IPS DF 6.9 (cell line): Measurements from ENCODE around the gene PHYKPL.

ENCODE experiments used
- DNase-seq: peaks from one replicate; pipeline ENCODE4 v3.0.0-alpha.2; 2013; ENCODE audit warnings: low read depth, low spot score
- H3K27ac ChIP-seq: one replicate; pipeline ENCODE4 v1.5.1; 2013; ENCODE audit warnings: low read length, control low read depth
- H3K27me3 ChIP-seq: 2 replicates; pipeline ENCODE4 v1.6.1; 2013; ENCODE audit warnings: mild to moderate bottlenecking, low read length; ENCODE audit not compliant: control insufficient read depth, insufficient read depth
- H3K36me3 ChIP-seq: 2 replicates; pipeline ENCODE4 v1.6.1; 2013; ENCODE audit warnings: low read length; ENCODE audit not compliant: control insufficient read depth, insufficient read depth
- H3K4me1 ChIP-seq: 2 replicates; pipeline ENCODE4 v1.6.1; 2013; ENCODE audit warnings: low read length; ENCODE audit not compliant: control insufficient read depth, insufficient read depth
- H3K4me3 ChIP-seq: 2 replicates; pipeline ENCODE4 v1.5.1; 2013; ENCODE audit warnings: mild to moderate bottlenecking, low read length
- H3K9me3 ChIP-seq: 2 replicates; pipeline ENCODE4 v1.6.1; 2013; ENCODE audit warnings: low read length, inconsistent platforms; ENCODE audit not compliant: control insufficient read depth, insufficient read depth
- WGBS: extraction: QIAGEN DNeasy Blood & Tissue Kit; methylation state at CpG from one replicate; pipeline ENCODE4 v1.1.7; 2013; ENCODE audit warnings: mixed read lengths, missing lambda C conversion rate; ENCODE audit not compliant: insufficient read length, insufficient coverage; 5-methylcytosine and 5-hydroxymethylcytosine counted together

The PHYKPL gene

DNA sequence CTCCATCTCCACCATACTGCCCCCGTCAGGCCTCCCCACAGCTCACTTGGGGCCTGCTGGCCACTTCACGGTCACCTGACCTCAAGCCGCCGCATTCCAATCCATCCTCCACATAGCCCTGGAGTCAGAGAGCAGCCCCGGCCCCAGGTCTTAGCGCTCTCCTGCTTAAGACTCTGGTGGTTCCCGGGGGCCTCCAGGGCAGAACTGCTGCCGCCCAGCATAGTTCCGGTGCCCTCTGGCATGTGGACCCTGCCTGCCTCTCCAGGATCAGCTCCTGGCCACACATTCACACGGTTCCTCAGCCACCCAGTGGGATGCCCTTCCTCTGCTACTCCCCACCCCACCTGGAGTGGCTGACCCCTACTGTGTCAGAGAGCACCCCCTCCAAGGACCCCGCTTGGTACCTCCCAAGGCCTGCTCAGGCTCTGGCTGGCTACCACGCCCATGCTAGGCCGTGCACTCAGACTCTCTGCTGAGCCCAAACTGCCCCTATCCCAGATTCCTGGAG is 8.7 kb downstream of the PHYKPL start:
- Histone ChIP-seq H3K36me3 (peaks cover 15% of the 10 kb centered on the region), H3K4me3 (no peak overlapping the region)
- WGBS, result no CpG with 5 or more reads among the region's 13 CpGs

GRCh38 chr5:178223196-178223773 is 9.3 kb downstream of the PHYKPL start:
- Histone ChIP-seq H3K4me3 (no peak overlapping the region), H3K27ac (no peak overlapping the region), H3K36me3 (peaks cover 15% of the 10 kb centered on the region), H3K9me3 (no peaks in the 10 kb centered on the region), H3K27me3 (no peaks in the 10 kb centered on the region), H3K4me1 (peaks cover 6% of the 10 kb centered on the region)
- no peak for DNase-seq
- WGBS, result no CpG with 5 or more reads among the region's 5 CpGs

More for the DNA sequence above, 8.7 kb downstream of the PHYKPL start:
- Histone ChIP-seq H3K27me3 (no peaks in the 10 kb centered on the region), H3K9me3 (no peaks in the 10 kb centered on the region), H3K4me1 (peaks cover 6% of the 10 kb centered on the region), H3K27ac (no peak overlapping the region)
- DNase-seq, result no peak

DNA sequence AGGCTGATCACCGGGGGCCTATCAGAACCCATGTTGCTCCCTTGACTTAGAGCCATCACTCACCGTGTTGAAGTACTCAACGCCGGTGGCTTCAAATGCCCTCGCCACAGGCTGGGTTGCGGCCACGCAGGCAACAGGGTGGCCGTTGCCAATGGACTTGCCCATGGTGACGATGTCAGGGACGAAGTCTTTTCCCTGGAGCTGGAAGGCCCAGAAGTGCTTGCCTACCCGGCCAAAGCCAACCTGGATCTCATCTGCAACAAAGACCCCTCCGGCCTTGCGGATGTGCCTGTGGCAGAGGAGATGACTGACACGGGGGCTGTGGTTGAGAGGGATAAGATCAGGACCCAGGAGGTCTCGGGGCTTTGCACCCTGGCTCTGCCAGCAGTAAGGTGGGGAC is 10.3 kb downstream of the PHYKPL start:
- Histone ChIP-seq H3K27ac (no peak overlapping the region), H3K9me3 (no peaks in the 10 kb centered on the region), H3K27me3 (no peaks in the 10 kb centered on the region), H3K4me3 (no peak overlapping the region), H3K36me3 (peaks cover 11% of the 10 kb centered on the region), H3K4me1 (peaks cover 6% of the 10 kb centered on the region)
- no peak for DNase-seq
- WGBS, result no CpG with 5 or more reads among the region's 15 CpGs

DNA sequence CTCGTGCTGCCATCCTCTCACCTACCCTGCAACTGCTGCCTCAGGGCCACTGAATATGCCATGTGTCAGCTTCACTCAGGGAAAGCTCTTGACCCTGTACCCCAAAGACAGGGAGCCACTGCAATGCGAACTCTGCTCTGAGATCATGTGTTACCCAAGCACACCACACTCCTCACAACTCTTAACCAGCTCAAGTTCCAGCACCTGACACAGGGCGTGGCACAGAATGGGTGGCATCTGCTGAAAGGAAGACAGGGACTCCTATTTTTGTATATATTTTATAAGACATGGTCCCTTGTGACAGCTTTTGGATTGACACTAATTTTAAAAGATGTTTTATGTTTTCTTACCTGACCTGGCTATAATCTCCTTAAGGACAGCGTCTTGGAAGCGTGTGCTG is 10.7 kb downstream of the PHYKPL start:
- no peak overlapping the region for H3K27ac ChIP-seq
- no peak overlapping the region for H3K4me3 ChIP-seq
- H3K36me3 ChIP-seq, result peaks cover 11% of the 10 kb centered on the region
- peaks cover 6% of the 10 kb centered on the region for H3K4me1 ChIP-seq
- H3K27me3 ChIP-seq, result no peaks in the 10 kb centered on the region
- DNase-seq, result no peak
- H3K9me3 ChIP-seq, result no peaks in the 10 kb centered on the region
- no CpG with 5 or more reads among the region's 5 CpGs for WGBS

GRCh38 chr5:178221282-178221681 is 11.3 kb downstream of the PHYKPL start:
- peaks cover 11% of the 10 kb centered on the region for H3K36me3 ChIP-seq
- no peak for DNase-seq
- WGBS, result no CpG with 5 or more reads among the region's 3 CpGs
- no peak overlapping the region for H3K27ac ChIP-seq
- H3K4me3 ChIP-seq, result no peak overlapping the region
- no peaks in the 10 kb centered on the region for H3K9me3 ChIP-seq
- H3K4me1 ChIP-seq, result peaks cover 6% of the 10 kb centered on the region
- H3K27me3 ChIP-seq, result no peaks in the 10 kb centered on the region

DNA sequence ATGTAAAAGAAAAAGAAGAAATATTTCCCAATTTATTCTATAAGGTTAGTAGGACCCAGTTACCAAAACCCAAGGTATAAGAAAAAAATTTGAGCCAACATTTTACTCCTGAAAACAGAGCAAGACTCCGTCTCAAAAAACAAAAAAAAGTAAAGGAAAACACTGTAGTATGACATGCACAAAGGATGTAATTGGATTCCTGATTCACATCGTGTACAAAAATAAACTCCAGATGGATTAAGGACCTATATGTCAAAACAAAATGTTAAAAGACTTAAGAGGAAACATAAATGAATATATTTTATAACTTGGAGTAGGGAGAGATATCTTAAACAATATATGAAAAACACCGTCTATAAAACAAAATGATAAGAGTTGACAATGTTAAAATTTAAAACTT is 13.8 kb downstream of the PHYKPL start:
- no peaks in the 10 kb centered on the region for H3K9me3 ChIP-seq
- no peaks in the 10 kb centered on the region for H3K27me3 ChIP-seq
- peaks cover 21% of the 10 kb centered on the region for H3K36me3 ChIP-seq
- H3K27ac ChIP-seq, result no peak overlapping the region
- no peak for DNase-seq
- H3K4me1 ChIP-seq, result peaks cover 3% of the 10 kb centered on the region; the same call in 1 of the 2 replicates
- H3K4me3 ChIP-seq, result no peak overlapping the region
- no CpG with 5 or more reads among the region's 3 CpGs for WGBS

DNA sequence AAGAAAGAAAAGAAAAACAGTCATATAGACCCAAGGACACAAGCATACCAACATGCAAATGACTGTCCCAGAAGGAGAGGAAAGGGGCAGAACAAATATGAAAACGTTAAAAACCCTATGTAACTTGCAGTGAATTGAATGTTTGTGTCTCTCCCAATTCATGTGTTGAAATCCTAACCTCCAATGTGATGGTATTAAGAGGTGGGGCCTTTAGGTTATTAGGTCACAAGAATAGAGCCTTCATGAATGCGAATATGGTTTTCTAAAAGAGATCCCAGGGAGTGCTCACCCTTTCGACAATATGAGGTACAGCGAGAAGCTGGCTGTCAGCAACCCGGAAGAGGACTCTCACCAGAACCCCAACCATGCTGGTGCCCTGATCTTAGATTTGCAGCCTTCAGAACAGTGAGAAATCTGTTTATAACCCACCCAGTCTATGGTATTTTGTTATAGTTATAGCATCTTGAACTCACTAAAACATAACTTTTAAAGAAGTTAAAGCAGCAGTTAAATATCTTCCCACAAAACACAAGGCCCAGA is 14.3 kb downstream of the PHYKPL start:
- Histone ChIP-seq H3K36me3 (peaks cover 21% of the 10 kb centered on the region), H3K27ac (no peak overlapping the region)

GRCh38 chr5:178216779-178217178 is 15.8 kb downstream of the PHYKPL start:
- no peak for DNase-seq
- Histone ChIP-seq H3K4me1 (0 out of 2 replicates have a peak, but pooled peaks cover 2% of the 10 kb centered on the region), H3K4me3 (no peak overlapping the region), H3K27me3 (no peaks in the 10 kb centered on the region), H3K36me3 (peaks cover 31% of the 10 kb centered on the region), H3K27ac (no peak overlapping the region), H3K9me3 (no peaks in the 10 kb centered on the region)
- no CpG with 5 or more reads among the region's 3 CpGs for WGBS

More for the DNA sequence above, 14.3 kb downstream of the PHYKPL start:
- WGBS, result no CpG with 5 or more reads among the region's 5 CpGs
- H3K4me1 ChIP-seq, result 0 out of 2 replicates have a peak, but pooled peaks cover 2% of the 10 kb centered on the region
- DNase-seq, result no peak
- H3K27me3 ChIP-seq, result no peaks in the 10 kb centered on the region
- no peaks in the 10 kb centered on the region for H3K9me3 ChIP-seq
- no peak overlapping the region for H3K4me3 ChIP-seq

DNA sequence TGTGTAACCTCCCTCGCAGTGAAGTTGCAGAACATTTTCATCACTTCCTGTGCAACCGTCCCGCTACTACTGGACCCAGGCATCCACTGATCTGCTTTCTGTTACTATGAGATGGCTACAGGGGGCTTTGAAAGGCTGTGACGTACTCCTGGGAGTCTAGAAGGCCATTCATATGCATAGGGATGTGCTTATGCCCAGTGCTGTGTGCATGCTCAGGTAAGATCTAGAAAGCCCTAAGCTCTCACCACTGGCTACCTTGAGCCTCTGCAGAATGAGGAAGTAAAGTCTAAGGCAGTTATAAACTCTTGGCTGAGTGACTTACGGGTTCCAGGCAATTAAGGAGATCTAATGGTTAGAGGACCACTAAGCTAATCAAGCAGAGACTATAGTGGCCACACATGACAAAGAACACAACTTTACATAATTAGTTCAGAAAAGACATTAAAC is 16.5 kb downstream of the PHYKPL start:
- Histone ChIP-seq H3K36me3 (peaks cover 34% of the 10 kb centered on the region), H3K27me3 (no peaks in the 10 kb centered on the region), H3K4me1 (0 out of 2 replicates have a peak, but pooled peaks cover 2% of the 10 kb centered on the region)

GRCh38 chr5:178215280-178216002 is 17.2 kb downstream of the PHYKPL start:
- Histone ChIP-seq H3K4me1 (0 out of 2 replicates have a peak, but pooled peaks cover 2% of the 10 kb centered on the region), H3K36me3 (peaks cover 38% of the 10 kb centered on the region), H3K4me3 (no peak overlapping the region), H3K27me3 (no peaks in the 10 kb centered on the region), H3K27ac (no peak overlapping the region), H3K9me3 (no peaks in the 10 kb centered on the region)
- no peak for DNase-seq
- no CpG with 5 or more reads among the region's 13 CpGs for WGBS

More for the DNA sequence above, 16.5 kb downstream of the PHYKPL start:
- Histone ChIP-seq H3K4me3 (no peak overlapping the region), H3K27ac (no peak overlapping the region), H3K9me3 (no peaks in the 10 kb centered on the region)
- DNase-seq, result no peak
- WGBS, result no CpG with 5 or more reads among the region's 5 CpGs
